OCI-LY7 (cell line): ENCODE measurements around the gene SASH1.

Experiments used
- EZH2phosphoT487 ChIP-seq: fragments of 200-600 bp; sonication (generic); IDR thresholded peaks from 2 replicates; pipeline ENCODE4 v1.6.1; 2018; ENCODE audit warnings: low read depth, borderline replicate concordance, mild to moderate bottlenecking, mixed run types, antibody characterized with exemption, low read length, moderate library complexity, mixed read lengths
- TF ChIP-seq, protein P1 (sequence below): fragments of 200-600 bp; sonication (generic); conservative IDR thresholded peaks from 2 replicates; pipeline ENCODE4 v1.5.1; 2014; ENCODE audit warnings: mild to moderate bottlenecking, antibody characterized with exemption, low read length, moderate library complexity, mixed read lengths

DNA sequence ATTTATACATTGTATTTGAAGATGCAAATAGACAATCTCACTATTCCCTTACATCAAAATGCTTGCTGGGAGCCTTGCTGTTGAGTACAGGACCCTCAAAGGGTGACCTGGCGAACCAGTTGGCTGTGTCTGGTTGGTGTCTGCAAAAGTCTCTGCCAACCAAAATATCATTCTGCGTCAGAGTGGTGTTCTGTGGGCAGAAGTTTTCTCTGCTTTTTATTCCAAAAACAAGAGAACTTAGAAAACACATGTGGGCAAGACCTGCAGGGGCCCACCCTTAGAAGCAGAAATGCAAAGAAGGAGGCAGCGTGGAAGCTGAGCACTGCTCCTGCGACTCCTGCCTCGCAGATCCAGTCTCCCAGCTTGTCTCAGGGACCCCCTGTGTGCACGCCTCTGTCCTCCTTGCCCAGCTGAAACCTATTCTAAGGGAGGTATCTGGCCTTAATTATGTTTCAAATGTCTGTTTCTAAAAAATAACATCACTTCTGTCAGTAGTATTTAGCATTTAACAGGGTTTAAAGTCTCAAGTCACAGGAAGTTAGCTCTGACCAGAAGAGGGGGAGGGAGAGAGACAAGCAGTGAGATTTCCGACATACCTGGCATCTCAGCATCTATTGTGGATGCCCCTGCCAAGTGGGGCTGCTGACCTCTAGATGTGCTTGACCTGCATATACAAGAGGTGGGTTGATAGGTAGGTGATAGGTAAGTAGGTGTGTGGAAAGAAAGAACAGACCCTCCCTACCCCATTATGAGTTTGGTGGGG lies 101.3 kb downstream of the SASH1 start:
- TF ChIP-seq EZH2phosphoT487 = no peak
- TF ChIP-seq, protein P1, sequence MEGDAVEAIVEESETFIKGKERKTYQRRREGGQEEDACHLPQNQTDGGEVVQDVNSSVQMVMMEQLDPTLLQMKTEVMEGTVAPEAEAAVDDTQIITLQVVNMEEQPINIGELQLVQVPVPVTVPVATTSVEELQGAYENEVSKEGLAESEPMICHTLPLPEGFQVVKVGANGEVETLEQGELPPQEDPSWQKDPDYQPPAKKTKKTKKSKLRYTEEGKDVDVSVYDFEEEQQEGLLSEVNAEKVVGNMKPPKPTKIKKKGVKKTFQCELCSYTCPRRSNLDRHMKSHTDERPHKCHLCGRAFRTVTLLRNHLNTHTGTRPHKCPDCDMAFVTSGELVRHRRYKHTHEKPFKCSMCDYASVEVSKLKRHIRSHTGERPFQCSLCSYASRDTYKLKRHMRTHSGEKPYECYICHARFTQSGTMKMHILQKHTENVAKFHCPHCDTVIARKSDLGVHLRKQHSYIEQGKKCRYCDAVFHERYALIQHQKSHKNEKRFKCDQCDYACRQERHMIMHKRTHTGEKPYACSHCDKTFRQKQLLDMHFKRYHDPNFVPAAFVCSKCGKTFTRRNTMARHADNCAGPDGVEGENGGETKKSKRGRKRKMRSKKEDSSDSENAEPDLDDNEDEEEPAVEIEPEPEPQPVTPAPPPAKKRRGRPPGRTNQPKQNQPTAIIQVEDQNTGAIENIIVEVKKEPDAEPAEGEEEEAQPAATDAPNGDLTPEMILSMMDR = no peak
